Endodermal cell (in vitro differentiated cells): ENCODE results near the gene FAM83C. TPM values are rescaled to one million over a fixed set of nuclear protein-coding genes. Genes with fewer than 3 reads are reported as not detected.

Experiments
- DNase-seq: peaks from one replicate; pipeline ENCODE4 v3.0.0-alpha.2; 2017
- H3K27ac ChIP-seq: 2 replicates; pipeline ENCODE4 v1.5.1; 2013; ENCODE audit warnings: mild to moderate bottlenecking, low read depth, low read length, moderate library complexity
- H3K27me3 ChIP-seq: 2 replicates; pipeline ENCODE4 v1.6.1; 2013; ENCODE audit warnings: mild to moderate bottlenecking, low read length, moderate library complexity; ENCODE audit not compliant: insufficient read depth, control insufficient read depth, poor library complexity, severe bottlenecking
- H3K36me3 ChIP-seq: 2 replicates; pipeline ENCODE4 v1.7.0; 2013; ENCODE audit warnings: mild to moderate bottlenecking, low read length, moderate library complexity; ENCODE audit not compliant: control insufficient read depth, insufficient read depth
- H3K4me1 ChIP-seq: one replicate; pipeline ENCODE4 v1.7.0; 2013; ENCODE audit warnings: low read length; ENCODE audit not compliant: control insufficient read depth, insufficient read depth
- H3K4me3 ChIP-seq: 2 replicates; pipeline ENCODE4 v1.5.1; 2013; ENCODE audit warnings: mild to moderate bottlenecking, low read length, moderate library complexity
- H3K9ac ChIP-seq: 2 replicates; pipeline ENCODE4 v1.6.1; 2013; ENCODE audit warnings: mild to moderate bottlenecking, low read length, moderate library complexity; ENCODE audit not compliant: poor library complexity, severe bottlenecking; ENCODE audit errors: extremely low read depth
- H3K9me3 ChIP-seq: 2 replicates; pipeline ENCODE4 v1.6.1; 2013; ENCODE audit warnings: mild to moderate bottlenecking, low read length, moderate library complexity; ENCODE audit not compliant: control insufficient read depth
- H3K27ac Mint-ChIP-seq: 2 replicates; pipeline ENCODE4 v1.8.0; 2020; ENCODE audit warnings: mixed read lengths
- H3K27me3 Mint-ChIP-seq: 2 replicates; pipeline ENCODE4 v1.8.0; 2021; ENCODE audit warnings: mild to moderate bottlenecking, mixed read lengths; ENCODE audit not compliant: insufficient read depth
- H3K36me3 Mint-ChIP-seq: 2 replicates; pipeline ENCODE4 v1.8.0; 2020; ENCODE audit warnings: low read depth, mixed read lengths
- H3K4me1 Mint-ChIP-seq: 2 replicates; pipeline ENCODE4 v1.8.0; 2020; ENCODE audit warnings: mixed read lengths
- H3K4me3 Mint-ChIP-seq: 2 replicates; pipeline ENCODE4 v1.8.0; 2020; ENCODE audit warnings: mild to moderate bottlenecking, moderate library complexity, mixed read lengths
- H3K9me3 Mint-ChIP-seq: 2 replicates; pipeline ENCODE4 v1.8.0; 2020; ENCODE audit warnings: mild to moderate bottlenecking, mixed read lengths
- WGBS, 2 experiments: methylation state at CpG; one replicate each; pipeline versions ENCODE4 v1.1.5 to v1.1.7; 2013; ENCODE audit warnings: missing lambda C conversion rate in 2 of 2, mixed read lengths in 1 of 2; ENCODE audit not compliant: insufficient coverage in 1 of 2, insufficient read length in 1 of 2; 5-methylcytosine and 5-hydroxymethylcytosine counted together
- total RNA-seq, 2 donors: library from RNA; stranded (reverse); fragmentation: NEBNext Ultra II Directional in 1 of 2; extraction: Animal tissue kit (Norgen Biotek cat#: 25700) in 1 of 2; gene quantifications; 2 replicates in 1 of 2; 3 replicates in 1 of 2; pipeline ENCODE4 v1.2.1, GENCODE V29; 2021
- TF ChIP-seq, protein P1 (sequence below): fragments of 200-600 bp; sonication (generic); conservative IDR thresholded peaks from 2 replicates; pipeline ENCODE4 v1.5.0; 2021; ENCODE audit warnings: antibody characterized with exemption, mild to moderate bottlenecking

FAM83C gene
- total RNA-seq, 2 donors from 2014 or later = not detected

GRCh38 chr20:35320396-35321126, 28.3 kb upstream of the FAM83C start:
- H3K36me3 ChIP-seq = peaks cover 4% of the 10 kb centered on the region
- H3K27ac ChIP-seq = no peak overlapping the region
- DNase-seq = no peak
- Mint-ChIP-seq H3K4me1 (peaks cover 7% of the 10 kb centered on the region), H3K4me3 (no peak overlapping the region), H3K36me3 (peaks cover 6% of the 10 kb centered on the region), H3K27ac (no peak overlapping the region), H3K9me3 (no peaks in the 10 kb centered on the region), H3K27me3 (no peaks in the 10 kb centered on the region)
- H3K4me1 ChIP-seq = no peaks in the 10 kb centered on the region
- TF ChIP-seq, protein P1, sequence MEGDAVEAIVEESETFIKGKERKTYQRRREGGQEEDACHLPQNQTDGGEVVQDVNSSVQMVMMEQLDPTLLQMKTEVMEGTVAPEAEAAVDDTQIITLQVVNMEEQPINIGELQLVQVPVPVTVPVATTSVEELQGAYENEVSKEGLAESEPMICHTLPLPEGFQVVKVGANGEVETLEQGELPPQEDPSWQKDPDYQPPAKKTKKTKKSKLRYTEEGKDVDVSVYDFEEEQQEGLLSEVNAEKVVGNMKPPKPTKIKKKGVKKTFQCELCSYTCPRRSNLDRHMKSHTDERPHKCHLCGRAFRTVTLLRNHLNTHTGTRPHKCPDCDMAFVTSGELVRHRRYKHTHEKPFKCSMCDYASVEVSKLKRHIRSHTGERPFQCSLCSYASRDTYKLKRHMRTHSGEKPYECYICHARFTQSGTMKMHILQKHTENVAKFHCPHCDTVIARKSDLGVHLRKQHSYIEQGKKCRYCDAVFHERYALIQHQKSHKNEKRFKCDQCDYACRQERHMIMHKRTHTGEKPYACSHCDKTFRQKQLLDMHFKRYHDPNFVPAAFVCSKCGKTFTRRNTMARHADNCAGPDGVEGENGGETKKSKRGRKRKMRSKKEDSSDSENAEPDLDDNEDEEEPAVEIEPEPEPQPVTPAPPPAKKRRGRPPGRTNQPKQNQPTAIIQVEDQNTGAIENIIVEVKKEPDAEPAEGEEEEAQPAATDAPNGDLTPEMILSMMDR = no peak
- H3K9ac ChIP-seq = no peak overlapping the region
- H3K9me3 ChIP-seq = no peaks in the 10 kb centered on the region
- no peak overlapping the region for H3K4me3 ChIP-seq
- 98 to 100% methylated on average over 3 of the region's 3 CpGs for WGBS, 2 experiments
- no peaks in the 10 kb centered on the region for H3K27me3 ChIP-seq

GRCh38 chr20:35319871-35320197, 27.6 kb upstream of the FAM83C start:
- TF ChIP-seq, protein P1 = no peak
- no peaks in the 10 kb centered on the region for H3K4me1 ChIP-seq
- peaks cover 4% of the 10 kb centered on the region for H3K36me3 Mint-ChIP-seq
- no peaks in the 10 kb centered on the region for H3K27me3 Mint-ChIP-seq
- no peak overlapping the region for H3K4me3 Mint-ChIP-seq
- peaks cover 4% of the 10 kb centered on the region for H3K36me3 ChIP-seq
- no peaks in the 10 kb centered on the region for H3K9me3 Mint-ChIP-seq
- H3K27ac ChIP-seq = no peak overlapping the region
- DNase-seq = no peak
- no peak overlapping the region for H3K27ac Mint-ChIP-seq
- no peak overlapping the region for H3K9ac ChIP-seq
- no peaks in the 10 kb centered on the region for H3K27me3 ChIP-seq
- H3K4me1 Mint-ChIP-seq = peaks cover 13% of the 10 kb centered on the region
- no peaks in the 10 kb centered on the region for H3K9me3 ChIP-seq
- H3K4me3 ChIP-seq = no peak overlapping the region

DNA sequence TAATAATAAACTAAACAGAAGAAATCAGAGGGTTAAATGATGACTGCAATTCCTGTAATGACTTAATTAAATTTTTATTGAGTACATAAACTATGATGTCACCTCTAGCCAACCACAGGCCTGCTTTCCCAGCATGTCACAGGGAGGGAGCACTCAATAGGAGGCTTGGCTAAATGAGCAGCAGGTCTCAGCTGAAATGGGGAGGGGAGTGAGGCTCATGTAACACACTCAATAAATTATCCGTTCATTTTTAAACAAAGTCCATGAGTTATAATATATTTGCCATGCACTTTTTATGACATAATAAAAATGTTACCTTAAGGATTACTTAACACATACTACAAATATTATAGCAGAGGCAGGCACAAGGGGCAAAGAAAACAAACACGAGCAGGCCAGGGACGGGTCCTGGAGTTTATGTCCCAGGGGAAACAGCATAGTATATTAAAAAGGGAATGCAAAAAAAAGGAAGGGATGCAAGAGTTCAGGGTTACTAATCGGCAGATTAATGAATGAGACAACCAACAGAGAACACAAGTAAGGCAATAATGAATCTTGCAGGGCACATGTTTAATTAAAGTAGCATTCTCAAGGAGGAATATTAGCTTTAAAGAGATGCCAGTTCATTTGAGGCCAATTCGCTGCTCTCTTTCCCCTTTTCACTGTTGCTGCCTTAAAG, 27.1 kb upstream of the FAM83C start:
- TF ChIP-seq, protein P1 = no peak
- H3K4me3 Mint-ChIP-seq = no peak overlapping the region
- Histone ChIP-seq H3K27ac (no peak overlapping the region), H3K9ac (no peak overlapping the region), H3K36me3 (peaks cover 4% of the 10 kb centered on the region), H3K9me3 (no peaks in the 10 kb centered on the region), H3K27me3 (no peaks in the 10 kb centered on the region), H3K4me3 (no peak overlapping the region), H3K4me1 (no peaks in the 10 kb centered on the region)
- DNase-seq = no peak
- H3K4me1 Mint-ChIP-seq = peaks cover 14% of the 10 kb centered on the region
- peaks cover 3% of the 10 kb centered on the region for H3K36me3 Mint-ChIP-seq
- H3K27ac Mint-ChIP-seq = no peak overlapping the region
- no peaks in the 10 kb centered on the region for H3K27me3 Mint-ChIP-seq
- 79 to 88% methylated on average over 4 to 5 of the region's 5 CpGs for WGBS, 2 experiments
- H3K9me3 Mint-ChIP-seq = no peaks in the 10 kb centered on the region
